ENCODE data around the gene RBM19.

The RBM19 gene

GRCh38 chr12:113774526-113774925, 191.6 kb downstream of the RBM19 start:
- Histone ChIP-seq H3K4me1 (ENCODE audit: insufficient read depth, poor library complexity, severe bottlenecking) (no peaks in the 10 kb centered on the region), H3K36me3 (ENCODE audit: low read depth) (no peaks in the 10 kb centered on the region), H3K27me3 (ENCODE audit: insufficient read depth, poor library complexity, severe bottlenecking) (no peaks in the 10 kb centered on the region), H3K4me3 (ENCODE audit: severe bottlenecking) (no peak overlapping the region), H3K9me3 (ENCODE audit: severe bottlenecking) (no peaks in the 10 kb centered on the region), H3K27ac (ENCODE audit: poor library complexity, severe bottlenecking) (no peak overlapping the region)
- no peak for TF ChIP-seq CTCF (IDR thresholded peaks at IDR 0.05; ENCODE audit: poor library complexity, severe bottlenecking)
- DNase-seq (ENCODE audit: low spot score) (no peak), ATAC-seq (ENCODE audit: low read depth) (no peak)

GRCh38 chr12:113772505-113773030, 193.6 kb downstream of the RBM19 start:
- H3K36me3 ChIP-seq (ENCODE audit: low read depth): no peaks in the 10 kb centered on the region
- ATAC-seq (ENCODE audit: low read depth) (no peak), DNase-seq (ENCODE audit: low spot score) (no peak)
- no peak overlapping the region for H3K4me3 ChIP-seq (ENCODE audit: severe bottlenecking)
- no peak for TF ChIP-seq CTCF (IDR thresholded peaks at IDR 0.05; ENCODE audit: poor library complexity, severe bottlenecking)
- H3K9me3 ChIP-seq (ENCODE audit: severe bottlenecking): no peaks in the 10 kb centered on the region
- no peaks in the 10 kb centered on the region for H3K4me1 ChIP-seq (ENCODE audit: insufficient read depth, poor library complexity, severe bottlenecking)
- H3K27me3 ChIP-seq (ENCODE audit: insufficient read depth, poor library complexity, severe bottlenecking): no peaks in the 10 kb centered on the region
- H3K27ac ChIP-seq (ENCODE audit: poor library complexity, severe bottlenecking): no peak overlapping the region

- Histone ChIP-seq H3K27me3 (ENCODE audit: insufficient read depth, poor library complexity, severe bottlenecking) (peaks cover 14% of the 10 kb centered on the region), H3K4me1 (ENCODE audit: insufficient read depth, poor library complexity, severe bottlenecking) (no peaks in the 10 kb centered on the region), H3K9me3 (ENCODE audit: severe bottlenecking) (no peaks in the 10 kb centered on the region), H3K4me3 (ENCODE audit: severe bottlenecking) (no peak overlapping the region), H3K27ac (ENCODE audit: poor library complexity, severe bottlenecking) (no peak overlapping the region), H3K36me3 (ENCODE audit: low read depth) (no peaks in the 10 kb centered on the region)
- no peak for ATAC-seq (ENCODE audit: low read depth)
- no peak for DNase-seq (ENCODE audit: low spot score)
- no peak for TF ChIP-seq CTCF (IDR thresholded peaks at IDR 0.05; ENCODE audit: poor library complexity, severe bottlenecking)
These were observed 195.7 kb downstream of the RBM19 start for GRCh38 chr12:113770389-113770865.

GRCh38 chr12:113769305-113769704, 196.8 kb downstream of the RBM19 start:
- Histone ChIP-seq H3K9me3 (ENCODE audit: severe bottlenecking) (no peaks in the 10 kb centered on the region), H3K36me3 (ENCODE audit: low read depth) (no peaks in the 10 kb centered on the region), H3K4me3 (ENCODE audit: severe bottlenecking) (no peak overlapping the region), H3K27me3 (ENCODE audit: insufficient read depth, poor library complexity, severe bottlenecking) (peaks cover 15% of the 10 kb centered on the region), H3K27ac (ENCODE audit: poor library complexity, severe bottlenecking) (no peak overlapping the region), H3K4me1 (ENCODE audit: insufficient read depth, poor library complexity, severe bottlenecking) (no peaks in the 10 kb centered on the region)
- ATAC-seq (ENCODE audit: low read depth): no peak
- no peak for DNase-seq (ENCODE audit: low spot score)
- no peak for TF ChIP-seq CTCF (IDR thresholded peaks at IDR 0.05; ENCODE audit: poor library complexity, severe bottlenecking)

- H3K4me3 ChIP-seq (ENCODE audit: severe bottlenecking): no peak overlapping the region
- ATAC-seq (ENCODE audit: low read depth): no peak
These were observed 197.3 kb downstream of the RBM19 start for GRCh38 chr12:113768850-113769249.

More at GRCh38 chr12:113768850-113769249, 197.3 kb downstream of the RBM19 start:
- no peak for TF ChIP-seq CTCF (IDR thresholded peaks at IDR 0.05; ENCODE audit: poor library complexity, severe bottlenecking)
- no peaks in the 10 kb centered on the region for H3K4me1 ChIP-seq (ENCODE audit: insufficient read depth, poor library complexity, severe bottlenecking)
- DNase-seq (ENCODE audit: low spot score): no peak
- no peaks in the 10 kb centered on the region for H3K9me3 ChIP-seq (ENCODE audit: severe bottlenecking)
- peaks cover 15% of the 10 kb centered on the region for H3K27me3 ChIP-seq (ENCODE audit: insufficient read depth, poor library complexity, severe bottlenecking)
- no peak overlapping the region for H3K27ac ChIP-seq (ENCODE audit: poor library complexity, severe bottlenecking)
- no peaks in the 10 kb centered on the region for H3K36me3 ChIP-seq (ENCODE audit: low read depth)

All from RWPE2 (cell line).